Osteoblast (primary cell): Measurements from ENCODE around the gene SARDH. TPM values are rescaled to one million over a fixed set of nuclear protein-coding genes. Genes with fewer than 3 reads are reported as not detected.

Experiments used
- DNase-seq: peaks from one replicate; pipeline ENCODE4 v3.0.0; 2011; ENCODE audit warnings: low spot score, mixed read lengths; ENCODE audit not compliant: insufficient read length; ENCODE audit errors: missing footprints
- H2AFZ ChIP-seq: 2 replicates; pipeline ENCODE4 v1.6.0; 2011; ENCODE audit warnings: mild to moderate bottlenecking, low read length
- H3K27ac ChIP-seq: 2 replicates; pipeline ENCODE4 v1.5.1; 2011; ENCODE audit warnings: mild to moderate bottlenecking, low read depth, low read length, moderate library complexity
- H3K27me3 ChIP-seq: 2 replicates; pipeline ENCODE4 v1.6.0; 2012; ENCODE audit warnings: mild to moderate bottlenecking, control low read depth, inconsistent platforms, low read length, moderate library complexity; ENCODE audit not compliant: insufficient read depth
- H3K36me3 ChIP-seq: 2 replicates; pipeline ENCODE4 v1.5.1; 2011; ENCODE audit warnings: mild to moderate bottlenecking, low read length, control low read depth, moderate library complexity; ENCODE audit not compliant: insufficient read depth
- H3K4me1 ChIP-seq: 2 replicates; pipeline ENCODE4 v1.5.1; 2011; ENCODE audit warnings: mild to moderate bottlenecking, low read length, control low read depth, moderate library complexity; ENCODE audit not compliant: insufficient read depth
- H3K4me2 ChIP-seq: 2 replicates; pipeline ENCODE4 v1.6.0; 2011; ENCODE audit warnings: mild to moderate bottlenecking, low read length; ENCODE audit not compliant: insufficient read depth
- H3K4me3 ChIP-seq: fragments of 200-600 bp; sonication (generic); 3 replicates; pipeline ENCODE4 v1.5.1; 2012; ENCODE audit warnings: mild to moderate bottlenecking, low read length, inconsistent platforms; ENCODE audit not compliant: insufficient read depth
- H3K79me2 ChIP-seq: 2 replicates; pipeline ENCODE4 v1.6.0; 2012; ENCODE audit warnings: mild to moderate bottlenecking, low read length, control low read depth, inconsistent platforms; ENCODE audit not compliant: insufficient read depth
- H3K9me3 ChIP-seq: 2 replicates; pipeline ENCODE4 v1.5.1; 2011; ENCODE audit warnings: low read depth, low read length, control low read depth
- H4K20me1 ChIP-seq: 2 replicates; pipeline ENCODE4 v1.6.0; 2012; ENCODE audit warnings: mild to moderate bottlenecking, low read length, control low read depth; ENCODE audit not compliant: insufficient read depth
- CTCF ChIP-seq: IDR thresholded peaks from 2 replicates; pipeline ENCODE4 v1.5.1; 2011; ENCODE audit warnings: mild to moderate bottlenecking, low read depth, low read length, moderate library complexity; ENCODE audit errors: extremely low read depth
- total RNA-seq: library from RNA; depleted of rRNA; stranded (reverse); fragments of >200 nt; gene quantifications from 2 replicates; pipeline ENCODE4 v1.2.3, GENCODE V29; 2012

The SARDH gene
- total RNA-seq, 1 donor, result 5.4 TPM

GRCh38 chr9:133786371-133786753, 48.2 kb upstream of the SARDH start:
- Histone ChIP-seq H3K36me3 (peaks cover 35% of the 10 kb centered on the region), H3K9me3 (no peaks in the 10 kb centered on the region), H3K79me2 (no peaks in the 10 kb centered on the region), H4K20me1 (peaks cover 3% of the 10 kb centered on the region), H3K4me1 (no peaks in the 10 kb centered on the region), H3K27me3 (no peaks in the 10 kb centered on the region), H3K4me3 (no peak overlapping the region), H3K4me2 (no peak overlapping the region), H3K27ac (no peak overlapping the region), H2AFZ (no peak overlapping the region)
- no peak for TF ChIP-seq CTCF
- DNase-seq, result no peak

GRCh38 chr9:133785753-133786370, 47.7 kb upstream of the SARDH start:
- Histone ChIP-seq H4K20me1 (peaks cover 7% of the 10 kb centered on the region), H2AFZ (no peak overlapping the region), H3K79me2 (no peaks in the 10 kb centered on the region), H3K27ac (no peak overlapping the region), H3K9me3 (no peaks in the 10 kb centered on the region), H3K4me1 (no peaks in the 10 kb centered on the region), H3K4me3 (no peak overlapping the region), H3K27me3 (no peaks in the 10 kb centered on the region), H3K36me3 (peaks cover 34% of the 10 kb centered on the region), H3K4me2 (no peak overlapping the region)
- DNase-seq, result no peak
- TF ChIP-seq CTCF, result no peak

GRCh38 chr9:133784731-133785561, 46.8 kb upstream of the SARDH start:
- no peak for TF ChIP-seq CTCF
- H3K4me3 ChIP-seq, result no peak overlapping the region
- no peak overlapping the region for H3K4me2 ChIP-seq
- no peaks in the 10 kb centered on the region for H3K27me3 ChIP-seq
- DNase-seq, result peak; percentile 70
- H3K79me2 ChIP-seq, result no peaks in the 10 kb centered on the region
- H3K36me3 ChIP-seq, result peaks cover 29% of the 10 kb centered on the region
- H4K20me1 ChIP-seq, result peaks cover 7% of the 10 kb centered on the region
- H3K4me1 ChIP-seq, result no peaks in the 10 kb centered on the region
- no peaks in the 10 kb centered on the region for H3K9me3 ChIP-seq
- no peak overlapping the region for H3K27ac ChIP-seq
- H2AFZ ChIP-seq, result no peak overlapping the region

GRCh38 chr9:133783331-133783731, 45.2 kb upstream of the SARDH start:
- Histone ChIP-seq H3K4me2 (no peak overlapping the region), H3K4me1 (no peaks in the 10 kb centered on the region), H3K36me3 (peaks cover 19% of the 10 kb centered on the region), H3K27ac (no peak overlapping the region), H2AFZ (no peak overlapping the region), H3K27me3 (no peaks in the 10 kb centered on the region), H4K20me1 (peaks cover 7% of the 10 kb centered on the region), H3K79me2 (no peaks in the 10 kb centered on the region), H3K9me3 (no peaks in the 10 kb centered on the region), H3K4me3 (no peak overlapping the region)
- DNase-seq, result no peak
- no peak for TF ChIP-seq CTCF
